Right ventricle myocardium superior (tissue), 1 donor: ENCODE results near the gene EML4. TPM values are rescaled to one million over a fixed set of nuclear protein-coding genes. Genes with fewer than 3 reads are reported as not detected.
"Not testable (repeated sequence)": the region's sequence is repeated elsewhere in the genome, so short reads cannot be mapped to it uniquely, and the experiment has no call there.

Experiments used
- ATAC-seq: fragments of 200-7000 bp; cut with Tn5 transposase; one replicate; pipeline ENCODE4 v1.9.1; 2020; ENCODE audit warnings: mild to moderate bottlenecking; ENCODE audit not compliant: poor library complexity
- DNase-seq: peaks from one replicate; pipeline ENCODE4 v3.0.0-alpha.2; 2020
- intact Hi-C: fragments of 100-400 bp; cut with DNase I; formaldehyde crosslinking; loops from one replicate; pipeline ENCODE4 v1.11.2; 2022
- total RNA-seq: library from RNA; stranded (reverse); fragmentation: NEBNext Ultra II Directional; extraction: Animal tissue kit (Norgen Biotek cat#: 25700); gene quantifications from one replicate; pipeline ENCODE4 v1.2.1, GENCODE V29; 2021
- donor health status: DM: no; HTN: yes; CAD: no; lungs with severe emphysema.

The EML4 gene
- total RNA-seq, 1 donor from 2014 or later, result 4.4 TPM

- no peak for DNase-seq
- intact Hi-C loops, result no loop called here
- ATAC-seq, result no peak
Measured at GRCh38 chr2:42268528-42269151, 99.5 kb downstream of the EML4 start.

- DNase-seq, result no peak
- ATAC-seq, result no peak
- intact Hi-C loops, result no loop called here
Measured at GRCh38 chr2:42270757-42271156, 101.6 kb downstream of the EML4 start.

GRCh38 chr2:42271246-42271645 lies 102.1 kb downstream of the EML4 start:
- DNase-seq, ATAC-seq, intact Hi-C loops: not testable (repeated sequence)

GRCh38 chr2:42274863-42275262 lies 105.7 kb downstream of the EML4 start:
- no peak for DNase-seq
- intact Hi-C loops, result no loop called here
- ATAC-seq, result no peak

- no peak for DNase-seq
- ATAC-seq, result no peak
- intact Hi-C loops, result no loop called here
Measured at GRCh38 chr2:42281416-42282081, 112.4 kb downstream of the EML4 start.

GRCh38 chr2:42284019-42284418 lies 114.9 kb downstream of the EML4 start:
- intact Hi-C loops, result no loop called here
- DNase-seq (no peak), ATAC-seq (no peak)

GRCh38 chr2:42286268-42286946 lies 117.3 kb downstream of the EML4 start:
- ATAC-seq (no peak), DNase-seq (no peak)
- intact Hi-C loops, result no loop called here

GRCh38 chr2:42288811-42289210 lies 119.7 kb downstream of the EML4 start:
- intact Hi-C loops, result no loop called here
- ATAC-seq (no peak), DNase-seq (no peak)

GRCh38 chr2:42289222-42289621 lies 120.1 kb downstream of the EML4 start:
- intact Hi-C loops, result no loop called here
- DNase-seq (no peak), ATAC-seq (no peak)

- ATAC-seq, result no peak
- DNase-seq, result no peak
- intact Hi-C loops, result no loop called here
Measured at GRCh38 chr2:42290005-42290404, 120.9 kb downstream of the EML4 start.

GRCh38 chr2:42293019-42293418 lies 123.9 kb downstream of the EML4 start:
- intact Hi-C loops, result no loop called here
- DNase-seq (no peak), ATAC-seq (no peak)

- intact Hi-C loops, result no loop called here
- ATAC-seq (no peak), DNase-seq (no peak)
Measured at GRCh38 chr2:42296226-42296625, 127.1 kb downstream of the EML4 start.

GRCh38 chr2:42297322-42297936 lies 128.3 kb downstream of the EML4 start:
- no peak for DNase-seq
- ATAC-seq, result no peak
- intact Hi-C loops, result no loop called here

- no peak for DNase-seq
- intact Hi-C loops, result no loop called here
- ATAC-seq, result no peak
Measured at GRCh38 chr2:42298132-42298531, 129.0 kb downstream of the EML4 start.

GRCh38 chr2:42298996-42299754 lies 130.0 kb downstream of the EML4 start:
- DNase-seq, result no peak
- ATAC-seq, result no peak
- intact Hi-C loops, result no loop called here

GRCh38 chr2:42300527-42300926 lies 131.4 kb downstream of the EML4 start:
- ATAC-seq, result no peak
- intact Hi-C loops, result no loop called here
- DNase-seq, result no peak

GRCh38 chr2:42303252-42303651 lies 134.1 kb downstream of the EML4 start:
- DNase-seq (no peak), ATAC-seq (no peak)
- intact Hi-C loops, result no loop called here

- ATAC-seq, result no peak
- no peak for DNase-seq
Measured at GRCh38 chr2:42304059-42304713, 135.0 kb downstream of the EML4 start.

GRCh38 chr2:42307180-42307579 lies 138.0 kb downstream of the EML4 start:
- intact Hi-C loops, result no loop called here
- ATAC-seq (no peak), DNase-seq (no peak)

More at GRCh38 chr2:42304059-42304713, 135.0 kb downstream of the EML4 start:
- intact Hi-C loops, result no loop called here
